ENCODE data around the gene KIF5B. TPM values are rescaled to one million over a fixed set of nuclear protein-coding genes. Genes with fewer than 3 reads are reported as not detected.

KIF5B gene
- total and polyA plus RNA-seq, 7 donors = 42.6 to 270 (median 199) TPM

DNA sequence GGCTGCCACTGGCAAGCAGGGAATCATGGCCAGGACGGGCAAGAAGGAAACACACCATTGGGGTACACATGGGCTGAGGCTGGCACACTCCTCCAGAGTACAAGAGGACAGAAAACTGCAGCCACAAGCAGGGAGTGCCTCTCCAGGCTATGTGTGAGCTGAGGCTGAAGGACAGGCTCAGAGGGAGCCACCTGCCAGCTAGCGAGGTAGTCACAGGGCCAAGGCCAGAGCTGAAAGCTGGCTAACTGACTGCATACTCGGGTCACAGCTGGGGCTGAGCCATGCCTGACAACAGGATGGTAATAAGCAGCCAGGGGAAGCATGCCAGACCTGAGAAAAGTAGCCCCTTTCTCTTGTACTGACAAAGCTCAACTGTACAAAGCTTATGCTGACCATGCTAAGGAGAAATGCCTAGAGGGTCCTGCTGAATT lies 52.0 kb downstream of the KIF5B start:
- intact Hi-C loops (cut with DNase I) = no loop called here
- H3K36me3 ChIP-seq = peaks cover 0 to 28% (median 0%) of the 10 kb centered on the region in 4 donors
- no peak overlapping the region for H3K4me3 ChIP-seq
- no peak for TF ChIP-seq POLR2A (IDR thresholded peaks at IDR 0.05)
- peak in 1 of 4 donors; percentile 35 for TF ChIP-seq POLR2AphosphoS5 (IDR thresholded peaks at IDR 0.05)
- H3K4me1 ChIP-seq = peaks cover 0 to 10% (median 9%) of the 10 kb centered on the region in 4 donors
- peak overlapping the region in 3 of 4 donors; percentile 2 to 39 (median 26) for H3K27ac ChIP-seq
- no peaks in the 10 kb centered on the region for H3K27me3 ChIP-seq
- peak; percentile 69 for DNase-seq
- no peaks in the 10 kb centered on the region for H3K9me3 ChIP-seq
- 19 to 66% methylated on average over 3 of the region's 3 CpGs for WGBS, 2 donors

DNA sequence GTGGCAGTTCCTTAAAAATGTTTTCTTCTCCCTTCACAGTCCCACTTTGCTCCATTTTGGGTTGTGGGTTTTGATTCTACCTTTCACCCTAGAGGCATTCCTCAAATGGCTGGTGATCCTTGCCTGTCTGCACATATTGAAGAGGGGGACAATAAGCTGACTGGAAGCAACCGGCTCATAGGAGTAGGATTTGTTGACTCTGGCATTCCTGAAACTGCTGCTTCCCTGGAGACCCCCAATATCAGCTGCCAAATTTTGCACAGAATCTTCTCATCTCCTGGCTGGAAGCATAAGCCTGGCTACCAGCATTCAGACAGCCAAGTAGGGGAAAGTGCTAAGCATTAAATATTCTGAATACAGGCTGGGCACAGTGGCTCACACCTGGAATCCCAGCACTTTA lies 53.7 kb downstream of the KIF5B start:
- H3K36me3 ChIP-seq = peaks cover 0 to 13% (median 0%) of the 10 kb centered on the region in 4 donors
- peaks cover 0 to 10% (median 9%) of the 10 kb centered on the region in 4 donors for H3K4me1 ChIP-seq
- no peak for DNase-seq
- intact Hi-C loops (cut with DNase I) = no loop called here
- H3K27ac ChIP-seq = no peak overlapping the region
- H3K9me3 ChIP-seq = no peaks in the 10 kb centered on the region
- WGBS, 2 donors = 83 to 89% methylated on average over 1 of the region's 1 CpG
- no peak overlapping the region for H3K4me3 ChIP-seq
- TF ChIP-seq POLR2A (IDR thresholded peaks at IDR 0.05) (no peak), POLR2AphosphoS5 (IDR thresholded peaks at IDR 0.05) (no peak), EP300 (IDR thresholded peaks at IDR 0.05) (no peak)
- TF ChIP-seq, protein P1, sequence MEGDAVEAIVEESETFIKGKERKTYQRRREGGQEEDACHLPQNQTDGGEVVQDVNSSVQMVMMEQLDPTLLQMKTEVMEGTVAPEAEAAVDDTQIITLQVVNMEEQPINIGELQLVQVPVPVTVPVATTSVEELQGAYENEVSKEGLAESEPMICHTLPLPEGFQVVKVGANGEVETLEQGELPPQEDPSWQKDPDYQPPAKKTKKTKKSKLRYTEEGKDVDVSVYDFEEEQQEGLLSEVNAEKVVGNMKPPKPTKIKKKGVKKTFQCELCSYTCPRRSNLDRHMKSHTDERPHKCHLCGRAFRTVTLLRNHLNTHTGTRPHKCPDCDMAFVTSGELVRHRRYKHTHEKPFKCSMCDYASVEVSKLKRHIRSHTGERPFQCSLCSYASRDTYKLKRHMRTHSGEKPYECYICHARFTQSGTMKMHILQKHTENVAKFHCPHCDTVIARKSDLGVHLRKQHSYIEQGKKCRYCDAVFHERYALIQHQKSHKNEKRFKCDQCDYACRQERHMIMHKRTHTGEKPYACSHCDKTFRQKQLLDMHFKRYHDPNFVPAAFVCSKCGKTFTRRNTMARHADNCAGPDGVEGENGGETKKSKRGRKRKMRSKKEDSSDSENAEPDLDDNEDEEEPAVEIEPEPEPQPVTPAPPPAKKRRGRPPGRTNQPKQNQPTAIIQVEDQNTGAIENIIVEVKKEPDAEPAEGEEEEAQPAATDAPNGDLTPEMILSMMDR (IDR thresholded peaks at IDR 0.05) = no peak
- no peaks in the 10 kb centered on the region for H3K27me3 ChIP-seq

DNA sequence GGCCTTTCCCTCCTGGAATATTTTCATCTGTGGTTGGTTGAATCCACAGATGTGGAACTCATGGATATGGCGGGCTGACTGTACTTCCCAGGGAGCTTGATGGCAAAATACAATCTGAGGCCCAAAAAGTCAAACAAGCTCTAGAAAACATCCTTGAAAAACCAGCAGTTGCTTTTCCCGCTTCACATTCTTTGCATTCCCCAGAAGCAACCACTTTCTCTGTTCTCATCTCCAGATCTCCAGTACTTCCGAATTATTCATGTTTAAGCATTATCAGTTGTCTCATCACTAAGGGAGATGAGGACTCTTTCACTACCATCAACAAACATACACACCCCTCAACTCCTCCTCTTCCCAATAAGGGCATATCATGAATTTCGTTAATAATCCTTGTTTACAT lies 55.3 kb downstream of the KIF5B start:
- no peak overlapping the region for H3K27ac ChIP-seq
- no peaks in the 10 kb centered on the region for H3K27me3 ChIP-seq
- DNase-seq = no peak
- intact Hi-C loops (cut with DNase I) = no loop called here
- no peak overlapping the region for H3K4me3 ChIP-seq
- TF ChIP-seq, protein P1 (IDR thresholded peaks at IDR 0.05) = no peak
- TF ChIP-seq POLR2A (IDR thresholded peaks at IDR 0.05) (no peak), EP300 (IDR thresholded peaks at IDR 0.05) (no peak), POLR2AphosphoS5 (IDR thresholded peaks at IDR 0.05) (no peak)
- 61 to 69% methylated on average over 4 of the region's 4 CpGs for WGBS, 2 donors
- H3K36me3 ChIP-seq = peaks cover 0 to 8% (median 0%) of the 10 kb centered on the region in 4 donors
- H3K9me3 ChIP-seq = no peaks in the 10 kb centered on the region
- peaks cover 0 to 10% (median 9%) of the 10 kb centered on the region in 4 donors for H3K4me1 ChIP-seq

DNA sequence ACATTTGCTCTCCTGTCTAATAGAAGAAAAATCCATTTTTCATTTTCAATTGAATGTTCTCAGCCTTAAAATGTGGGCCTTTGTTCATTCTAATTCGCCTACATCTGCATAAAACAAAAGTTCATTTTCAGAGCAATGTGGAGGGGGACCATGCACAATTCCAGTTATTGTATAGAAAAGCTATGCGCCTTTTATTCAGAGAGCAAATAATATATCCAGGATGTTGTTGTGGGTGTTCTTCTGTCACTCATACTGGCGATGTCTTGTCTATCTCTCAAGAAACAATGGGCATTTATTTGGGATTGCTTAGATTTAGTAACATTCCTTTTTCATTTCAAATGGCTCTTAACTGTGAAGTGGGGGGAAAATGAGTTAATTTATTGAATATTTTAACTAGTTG lies 56.4 kb downstream of the KIF5B start:
- TF ChIP-seq, protein P1 (IDR thresholded peaks at IDR 0.05) = no peak
- TF ChIP-seq POLR2AphosphoS5 (IDR thresholded peaks at IDR 0.05) = no peak
- 95 to 96% methylated on average over 3 of the region's 3 CpGs for WGBS, 2 donors
- Histone ChIP-seq H3K27ac (no peak overlapping the region), H3K4me3 (no peak overlapping the region), H3K4me1 (peaks cover 0 to 10% (median 9%) of the 10 kb centered on the region in 4 donors), H3K36me3 (no peaks in the 10 kb centered on the region), H3K9me3 (no peaks in the 10 kb centered on the region), H3K27me3 (no peaks in the 10 kb centered on the region)
- intact Hi-C loops (cut with DNase I) = no loop called here
- no peak for DNase-seq

DNA sequence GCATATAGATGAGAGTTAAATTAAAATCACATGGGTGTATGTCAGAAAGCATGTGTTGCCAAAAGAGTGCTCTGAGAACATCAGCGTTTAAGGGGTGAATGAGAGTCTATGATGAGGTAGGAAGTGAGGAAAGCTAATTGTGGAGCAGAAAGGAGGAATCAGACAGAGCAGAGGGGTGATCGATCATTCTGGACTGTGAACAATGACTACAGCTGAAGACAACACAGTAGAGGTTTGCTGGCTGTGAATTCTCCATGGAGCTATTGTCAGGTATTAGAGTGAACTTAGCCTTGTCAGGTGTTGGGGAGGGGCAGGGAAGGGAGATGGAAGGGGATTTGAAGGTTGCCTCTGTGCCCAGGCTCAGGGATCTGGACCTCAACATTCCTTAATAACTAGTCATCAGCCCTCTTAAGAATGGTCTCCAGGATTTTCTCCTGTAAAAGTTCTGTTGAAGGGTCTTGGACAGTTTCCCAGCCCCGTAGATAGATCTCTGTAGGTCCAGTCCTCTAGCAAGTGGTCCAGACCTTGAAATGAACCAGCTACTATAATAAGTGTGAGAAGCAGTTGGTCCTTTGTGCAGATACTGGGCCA lies 57.1 kb downstream of the KIF5B start:
- Histone ChIP-seq H3K27me3 (no peaks in the 10 kb centered on the region), H3K36me3 (no peaks in the 10 kb centered on the region), H3K4me3 (no peak overlapping the region), H3K9me3 (no peaks in the 10 kb centered on the region), H3K27ac (no peak overlapping the region), H3K4me1 (peaks cover 0 to 7% (median 6%) of the 10 kb centered on the region in 4 donors)
- no peak for DNase-seq
- TF ChIP-seq POLR2AphosphoS5 (IDR thresholded peaks at IDR 0.05) (no peak), POLR2A (IDR thresholded peaks at IDR 0.05) (no peak), EP300 (IDR thresholded peaks at IDR 0.05) (no peak)
- TF ChIP-seq, protein P1 (IDR thresholded peaks at IDR 0.05) = no peak
- WGBS, 2 donors = 58 to 77% methylated on average over 3 of the region's 3 CpGs
- intact Hi-C loops (cut with DNase I) = no loop called here

Measured in sigmoid colon (tissue), 7 donors.